CD4-positive, alpha-beta T cell treated with Interleukin-12 subunit alpha and Interleukin-12 subunit beta, for 1 hour (primary cell): ENCODE results near the gene KRT74.

Experiments used
- DNase-seq: peaks from one replicate; pipeline ENCODE4 v3.0.0-alpha.2; 2020

KRT74 gene

GRCh38 chr12:52568111-52568510, 5.5 kb downstream of the KRT74 start:
- DNase-seq, result no peak

GRCh38 chr12:52566847-52567291, 6.8 kb downstream of the KRT74 start:
- peak; percentile 75 for DNase-seq

- DNase-seq, result no peak
Measured at GRCh38 chr12:52564582-52564981, 9.1 kb downstream of the KRT74 start.

GRCh38 chr12:52561880-52562449, 11.7 kb downstream of the KRT74 start:
- DNase-seq, result no peak

GRCh38 chr12:52559979-52560378, 13.7 kb downstream of the KRT74 start:
- no peak for DNase-seq

- no peak for DNase-seq
Measured at GRCh38 chr12:52558781-52559445, 14.7 kb downstream of the KRT74 start.

GRCh38 chr12:52557476-52557875, 16.2 kb downstream of the KRT74 start:
- no peak for DNase-seq

GRCh38 chr12:52555577-52555976, 18.1 kb downstream of the KRT74 start:
- peak; percentile 39 for DNase-seq

GRCh38 chr12:52552681-52553195, 20.9 kb downstream of the KRT74 start, which contains the start of gene KRT71:
Gene KRT71 (minus strand): TSS chr12:52553145. CDS start chr12:52553077, 68 bp downstream.
- no peak for DNase-seq

- DNase-seq, result no peak
Measured at GRCh38 chr12:52552055-52552454, 21.6 kb downstream of the KRT74 start.

GRCh38 chr12:52551216-52551865, 22.3 kb downstream of the KRT74 start:
- DNase-seq, result no peak

- no peak for DNase-seq
Measured at GRCh38 chr12:52546126-52546525, 27.5 kb downstream of the KRT74 start.

- no peak for DNase-seq
Measured at GRCh38 chr12:52543985-52544883, 29.4 kb downstream of the KRT74 start.

- DNase-seq, result no peak
Measured at GRCh38 chr12:52542785-52543318, 30.8 kb downstream of the KRT74 start.

GRCh38 chr12:52542157-52542556, 31.5 kb downstream of the KRT74 start:
- no peak for DNase-seq

GRCh38 chr12:52541709-52542108, 31.9 kb downstream of the KRT74 start:
- DNase-seq, result no peak

- no peak for DNase-seq
Measured at GRCh38 chr12:52540531-52540930, 33.1 kb downstream of the KRT74 start.

GRCh38 chr12:52539821-52540173, 33.8 kb downstream of the KRT74 start:
- no peak for DNase-seq

- no peak for DNase-seq
Measured at GRCh38 chr12:52539083-52539820, 34.4 kb downstream of the KRT74 start.

- no peak for DNase-seq
Measured at GRCh38 chr12:52537101-52537500, 36.5 kb downstream of the KRT74 start.

- no peak for DNase-seq
Measured at GRCh38 chr12:52535574-52535973, 38.1 kb downstream of the KRT74 start.

GRCh38 chr12:52534482-52534881, 39.2 kb downstream of the KRT74 start:
- DNase-seq, result no peak
